ENCODE results near the gene GSDME.

- TF ChIP-seq CTCF (optimal IDR thresholded peaks at IDR 0.05 in 1 of 3, IDR thresholded peaks at IDR 0.05 in 1 of 3, conservative IDR thresholded peaks at IDR 0.05 in 1 of 3; ENCODE audit: extremely low read depth in 1 of 3, insufficient read depth in 2 of 3, low read length in 3 of 3) (peak; percentile 34 to 59 (median 46)), EZH2 (IDR thresholded peaks at IDR 0.05; ENCODE audit: low read length) (no peak)
Measured at GRCh38 chr7:24788075-24788474, 30.8 kb upstream of the GSDME start.

Data from keratinocyte (primary cell).